GM19035 (cell line): Measurements from ENCODE around the gene ARHGAP42.

ENCODE experiments used
- ATAC-seq: cut with Tn5 transposase; IDR thresholded peaks from one replicate; pipeline ENCODE4 v1.9.1; 2021; ENCODE audit not compliant: unreplicated experiment

ARHGAP42 gene

GRCh38 chr11:100759106-100759505, 72.0 kb downstream of the ARHGAP42 start:
- ATAC-seq = no peak

GRCh38 chr11:100759856-100760255, 72.8 kb downstream of the ARHGAP42 start:
- no peak for ATAC-seq

GRCh38 chr11:100760744-100761143, 73.7 kb downstream of the ARHGAP42 start:
- ATAC-seq = no peak

- no peak for ATAC-seq
These were observed 74.8 kb downstream of the ARHGAP42 start for GRCh38 chr11:100761841-100762240.

- no peak for ATAC-seq
These were observed 79.7 kb downstream of the ARHGAP42 start for GRCh38 chr11:100766764-100767163.

GRCh38 chr11:100769165-100769564, 82.1 kb downstream of the ARHGAP42 start:
- ATAC-seq = no peak

- ATAC-seq = no peak
These were observed 82.5 kb downstream of the ARHGAP42 start for GRCh38 chr11:100769617-100770016.

GRCh38 chr11:100774132-100774531, 87.0 kb downstream of the ARHGAP42 start:
- ATAC-seq = no peak

- ATAC-seq = no peak
These were observed 87.8 kb downstream of the ARHGAP42 start for GRCh38 chr11:100774859-100775258.

GRCh38 chr11:100776212-100776896, 89.3 kb downstream of the ARHGAP42 start:
- ATAC-seq = no peak

- no peak for ATAC-seq
These were observed 90.0 kb downstream of the ARHGAP42 start for GRCh38 chr11:100777103-100777502.

- ATAC-seq = no peak
These were observed 90.6 kb downstream of the ARHGAP42 start for GRCh38 chr11:100777736-100778135.

GRCh38 chr11:100778166-100778785, 91.2 kb downstream of the ARHGAP42 start:
- ATAC-seq = no peak

- no peak for ATAC-seq
These were observed 93.4 kb downstream of the ARHGAP42 start for GRCh38 chr11:100780470-100780869.

GRCh38 chr11:100785148-100785983, 98.3 kb downstream of the ARHGAP42 start:
- no peak for ATAC-seq

- no peak for ATAC-seq
These were observed 101.6 kb downstream of the ARHGAP42 start for GRCh38 chr11:100788561-100789295.

GRCh38 chr11:100789500-100789899, 102.4 kb downstream of the ARHGAP42 start:
- ATAC-seq = no peak

- no peak for ATAC-seq
These were observed 103.0 kb downstream of the ARHGAP42 start for GRCh38 chr11:100790073-100790472.

- no peak for ATAC-seq
These were observed 104.0 kb downstream of the ARHGAP42 start for GRCh38 chr11:100791103-100791502.

- no peak for ATAC-seq
These were observed 104.8 kb downstream of the ARHGAP42 start for GRCh38 chr11:100791860-100792259.

- no peak for ATAC-seq
These were observed 106.4 kb downstream of the ARHGAP42 start for GRCh38 chr11:100793525-100793924.
